Endothelial cell of umbilical vein (primary cell): ENCODE measurements around the gene HLA-DQA1. TPM values are rescaled to one million over a fixed set of nuclear protein-coding genes. Genes with fewer than 3 reads are reported as not detected.

Source experiments
- BruUV-seq: library from RNA; stranded (reverse); fragments of 400-500 nt; replicated peaks from 2 replicates; lab custom pipeline; 2021; lab: Mats Ljungman, UMichigan
- CTCF ChIA-PET: fragments of 300-600, 350-600 bp; sonication (Branson Sonifier 250); formaldehyde crosslinking; loops from one replicate; lab custom pipeline; 2021; ENCODE audit warnings: antibody characterized with exemption, inconsistent platforms; lab: Charles Lee
- POLR2A ChIA-PET: fragments of 300-600, 350-600 bp; sonication (Branson Sonifier 250); formaldehyde crosslinking; loops from one replicate; lab custom pipeline; 2021; ENCODE audit warnings: antibody characterized with exemption, inconsistent platforms; lab: Charles Lee
- DNase-seq: peaks from one replicate; pipeline ENCODE4 v3.0.0-alpha.2; 2011; ENCODE audit warnings: low read depth, low spot score
- FAIRE-seq: peaks from 2 replicates; lab custom pipeline; 2011; peaks lifted over from hg19 to GRCh38; lab: Jason Lieb, UNC
- H2AFZ ChIP-seq: 2 replicates; pipeline ENCODE4 v1.6.0; 2012; ENCODE audit warnings: low read depth, low read length, control low read depth, inconsistent platforms
- H3K27ac ChIP-seq: 2 replicates; pipeline ENCODE4 v1.5.1; 2011; ENCODE audit warnings: low read depth, mild to moderate bottlenecking, control low read depth, low read length, moderate library complexity; ENCODE audit not compliant: insufficient read depth
- H3K27me3 ChIP-seq, 2 experiments: 2 replicates each; pipeline versions ENCODE4 v1.6.0 to v1.6.1; 2011; ENCODE audit warnings: low read length in 2 of 2, mixed read lengths in 1 of 2; ENCODE audit not compliant: control insufficient read depth in 2 of 2, insufficient read depth in 2 of 2
- H3K36me3 ChIP-seq, 2 experiments: 2 replicates in 1 of 2; 3 replicates in 1 of 2; pipeline ENCODE4 v1.5.1; 2011; ENCODE audit warnings: low read length in 2 of 2, mild to moderate bottlenecking in 1 of 2, moderate library complexity in 1 of 2; ENCODE audit not compliant: control insufficient read depth in 2 of 2, insufficient read depth in 2 of 2; ENCODE audit errors: extremely low read depth in 1 of 2
- H3K4me1 ChIP-seq: 3 replicates; pipeline ENCODE4 v1.5.1; 2011; ENCODE audit warnings: mild to moderate bottlenecking, low read length; ENCODE audit not compliant: control insufficient read depth, insufficient read depth; ENCODE audit errors: extremely low read depth
- H3K4me2 ChIP-seq: 2 replicates; pipeline ENCODE4 v1.6.1; 2011; ENCODE audit warnings: low read length, control low read depth, mixed read lengths; ENCODE audit not compliant: insufficient read depth
- H3K4me3 ChIP-seq, 3 experiments: fragments of 200-600 bp in 1 of 3; sonication (generic), shearing (Covaris generic) in 1 of 3; replicated peaks in 1 of 3; 2 replicates each; pipeline ENCODE4 v1.5.1; 2011 to 2016; ENCODE audit warnings: control low read depth in 3 of 3, low read length in 3 of 3, mild to moderate bottlenecking in 2 of 3, inconsistent platforms in 1 of 3, low read depth in 1 of 3, moderate library complexity in 1 of 3; ENCODE audit not compliant: insufficient read depth in 1 of 3
- H3K79me2 ChIP-seq: 2 replicates; pipeline ENCODE4 v1.6.0; 2012; ENCODE audit warnings: low read length, inconsistent platforms; ENCODE audit not compliant: control insufficient read depth, insufficient read depth
- H3K9ac ChIP-seq: replicated peaks from 2 replicates; pipeline ENCODE3; 2011; ENCODE audit warnings: low read length, control low read depth; ENCODE audit not compliant: insufficient read depth; ENCODE audit errors: extremely low read depth
- H3K9me1 ChIP-seq: replicated peaks from 3 replicates; pipeline ENCODE4 v1.6.0; 2011; ENCODE audit warnings: mild to moderate bottlenecking, low read length; ENCODE audit not compliant: control insufficient read depth, insufficient read depth; ENCODE audit errors: extremely low read depth
- H3K9me3 ChIP-seq: replicated peaks from 2 replicates; pipeline ENCODE4 v1.5.1; 2012; ENCODE audit warnings: low read length, inconsistent platforms; ENCODE audit not compliant: control insufficient read depth, insufficient read depth
- H4K20me1 ChIP-seq: replicated peaks from 2 replicates; pipeline ENCODE3; 2011; ENCODE audit warnings: mild to moderate bottlenecking, low read length; ENCODE audit not compliant: control insufficient read depth, insufficient read depth; ENCODE audit errors: extremely low read depth
- JUN ChIP-seq: IDR thresholded peaks from 2 replicates; pipeline ENCODE4 v1.6.1; 2011; ENCODE audit warnings: borderline replicate concordance, low read depth; ENCODE audit not compliant: insufficient read length, insufficient read depth
- MYC ChIP-seq: IDR thresholded peaks from one replicate; pipeline ENCODE4 v1.6.1; 2011; ENCODE audit warnings: mild to moderate bottlenecking, low read depth, low read length
- POLR2A ChIP-seq: IDR thresholded peaks from 2 replicates; pipeline ENCODE4 v1.6.1; 2012; ENCODE audit warnings: low read depth, mild to moderate bottlenecking, control low read depth, low read length
- POLR2AphosphoS5 ChIP-seq: IDR thresholded peaks from 2 replicates; pipeline ENCODE4 v1.6.1; 2012; ENCODE audit warnings: low read depth, mild to moderate bottlenecking, control low read depth, low read length, moderate library complexity; ENCODE audit not compliant: insufficient read depth
- dilution Hi-C: fragments of 300-500 bp; cut with MboI; formaldehyde crosslinking; loops from one replicate; pipeline ENCODE4 v1.15.0; 2019; ENCODE audit warnings: low sequenced_read_pairs; ENCODE audit not compliant: extremely low pct_ligation_motif_present
- intact Hi-C: fragments of 100-400 bp; cut with micrococcal nuclease; formaldehyde crosslinking; loops from one replicate; pipeline ENCODE4 v1.10.0; 2022
- polyA plus RNA-seq, 4 experiments: library from polyadenylated mRNA; depleted of rRNA in 3 of 4; stranded (reverse) in 3 of 4; unstranded in 1 of 4; fragments of >200 nt; gene quantifications; 2 replicates each; pipeline versions ENCODE4 v1.2.1 to v1.2.3, GENCODE V29; 2011 to 2012; ENCODE audit warnings: missing spikeins in 1 of 4
- total RNA-seq: library from RNA; stranded (reverse); gene quantifications from 2 replicates; pipeline ENCODE4 v1.2.3, GENCODE V29; 2021
- TF ChIP-seq, protein P1 (sequence below): IDR thresholded peaks from 2 replicates; pipeline ENCODE4 v1.6.1; 2011; ENCODE audit not compliant: insufficient read depth, insufficient read length
- TF ChIP-seq, protein P2 (sequence below), 2 donors: IDR thresholded peaks; 1 replicate in 1 of 2; 2 replicates in 1 of 2; pipeline ENCODE4 v1.5.1; 2011; ENCODE audit warnings: low read length in 2 of 2, mild to moderate bottlenecking in 2 of 2, moderate library complexity in 2 of 2, control low read depth in 1 of 2, inconsistent platforms in 1 of 2, low read depth in 1 of 2; ENCODE audit not compliant: insufficient read depth in 1 of 2; ENCODE audit errors: extremely low read depth in 1 of 2

The HLA-DQA1 gene
- total and polyA plus RNA-seq, 2 donors (not counting 3 experiments of a cell fraction or from before 2014, with no cell fraction given): not detected

DNA sequence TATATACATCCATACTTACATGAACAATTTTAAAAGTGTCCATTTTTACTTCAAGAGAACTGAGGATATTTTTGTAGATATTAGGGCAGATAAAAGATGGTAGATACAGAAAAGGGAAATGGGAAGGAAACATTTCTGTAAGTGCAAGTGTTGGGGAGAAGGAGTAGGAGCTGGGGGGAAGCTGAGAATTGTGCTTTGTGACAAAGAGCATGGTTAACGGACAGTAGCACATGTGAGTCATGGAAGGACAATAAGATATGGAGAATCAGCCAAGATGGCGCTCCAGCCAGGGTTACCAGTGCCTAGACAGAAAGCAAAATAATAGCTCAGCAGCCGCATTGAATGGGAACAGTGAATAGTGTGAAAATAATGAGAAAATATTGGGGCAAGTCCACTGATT, 34.8 kb upstream of the HLA-DQA1 start:
- TF ChIP-seq POLR2AphosphoS5: no peak
- TF ChIP-seq, protein P1, sequence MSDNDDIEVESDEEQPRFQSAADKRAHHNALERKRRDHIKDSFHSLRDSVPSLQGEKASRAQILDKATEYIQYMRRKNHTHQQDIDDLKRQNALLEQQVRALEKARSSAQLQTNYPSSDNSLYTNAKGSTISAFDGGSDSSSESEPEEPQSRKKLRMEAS: no peak
- TF ChIP-seq POLR2A: no peak
- no peak for TF ChIP-seq MYC
- H3K9me3 ChIP-seq: no peaks in the 10 kb centered on the region
- DNase-seq (no peak), FAIRE-seq (no peak)
- CTCF ChIA-PET: no interaction called here
- no peaks in the 10 kb centered on the region for H4K20me1 ChIP-seq
- no peak overlapping the region for H3K4me2 ChIP-seq
- no TSS peak for BruUV-seq
- intact Hi-C loops (no loop called here), dilution Hi-C loops (no loop called here)
- H3K4me3 ChIP-seq: no peak overlapping the region
- no peaks in the 10 kb centered on the region for H3K36me3 ChIP-seq
- no peak overlapping the region for H2AFZ ChIP-seq
- no peaks in the 10 kb centered on the region for H3K79me2 ChIP-seq
- no peaks in the 10 kb centered on the region for H3K4me1 ChIP-seq
- H3K9me1 ChIP-seq: no peaks in the 10 kb centered on the region
- POLR2A ChIA-PET: no interaction called here
- H3K9ac ChIP-seq: no peak overlapping the region
- no peak overlapping the region for H3K27ac ChIP-seq
- peaks cover 0 to 3% of the 10 kb centered on the region in 2 experiments for H3K27me3 ChIP-seq

DNA sequence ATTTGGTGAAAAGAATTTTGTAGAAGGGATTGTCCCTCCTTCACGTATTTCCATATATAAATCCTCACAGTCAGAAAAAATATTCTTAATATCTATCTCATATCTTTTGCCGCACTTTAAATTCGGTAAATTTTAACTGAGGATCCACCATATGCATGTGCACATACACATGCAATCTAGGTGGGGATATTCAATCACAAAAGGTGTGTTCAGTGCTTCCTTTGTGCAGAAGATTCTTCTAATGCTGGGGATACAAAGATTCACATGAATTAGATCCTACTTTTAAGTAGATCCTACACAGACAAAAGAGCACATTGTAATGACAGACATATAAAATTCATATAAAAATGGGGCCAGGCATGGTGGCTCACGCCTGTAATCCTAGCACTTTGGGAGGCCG, 34.0 kb upstream of the HLA-DQA1 start:
- Histone ChIP-seq H3K4me3 (no peak overlapping the region), H3K4me2 (no peak overlapping the region), H2AFZ (no peak overlapping the region), H4K20me1 (no peaks in the 10 kb centered on the region), H3K36me3 (no peaks in the 10 kb centered on the region), H3K9me1 (no peaks in the 10 kb centered on the region), H3K79me2 (no peaks in the 10 kb centered on the region), H3K4me1 (no peaks in the 10 kb centered on the region), H3K9ac (no peak overlapping the region), H3K27me3 (peaks cover 0 to 3% of the 10 kb centered on the region in 2 experiments), H3K9me3 (no peaks in the 10 kb centered on the region), H3K27ac (no peak overlapping the region)
- no peak for DNase-seq
- FAIRE-seq: no peak
- TF ChIP-seq JUN: no peak
- TF ChIP-seq, protein P2, sequence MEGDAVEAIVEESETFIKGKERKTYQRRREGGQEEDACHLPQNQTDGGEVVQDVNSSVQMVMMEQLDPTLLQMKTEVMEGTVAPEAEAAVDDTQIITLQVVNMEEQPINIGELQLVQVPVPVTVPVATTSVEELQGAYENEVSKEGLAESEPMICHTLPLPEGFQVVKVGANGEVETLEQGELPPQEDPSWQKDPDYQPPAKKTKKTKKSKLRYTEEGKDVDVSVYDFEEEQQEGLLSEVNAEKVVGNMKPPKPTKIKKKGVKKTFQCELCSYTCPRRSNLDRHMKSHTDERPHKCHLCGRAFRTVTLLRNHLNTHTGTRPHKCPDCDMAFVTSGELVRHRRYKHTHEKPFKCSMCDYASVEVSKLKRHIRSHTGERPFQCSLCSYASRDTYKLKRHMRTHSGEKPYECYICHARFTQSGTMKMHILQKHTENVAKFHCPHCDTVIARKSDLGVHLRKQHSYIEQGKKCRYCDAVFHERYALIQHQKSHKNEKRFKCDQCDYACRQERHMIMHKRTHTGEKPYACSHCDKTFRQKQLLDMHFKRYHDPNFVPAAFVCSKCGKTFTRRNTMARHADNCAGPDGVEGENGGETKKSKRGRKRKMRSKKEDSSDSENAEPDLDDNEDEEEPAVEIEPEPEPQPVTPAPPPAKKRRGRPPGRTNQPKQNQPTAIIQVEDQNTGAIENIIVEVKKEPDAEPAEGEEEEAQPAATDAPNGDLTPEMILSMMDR (IDR thresholded peaks at IDR 0.05; ENCODE audit: extremely low read depth in 1 of 2, insufficient read depth in 1 of 2, low read depth in 1 of 2, low read length in 2 of 2): no peak
- dilution Hi-C loops (no loop called here), intact Hi-C loops (no loop called here)
- POLR2A ChIA-PET: no interaction called here
- CTCF ChIA-PET: no interaction called here
- no TSS peak for BruUV-seq
